Progenitor cell of endocrine pancreas (in vitro differentiated cells): ENCODE results near the gene GPRIN1. TPM values are rescaled to one million over a fixed set of nuclear protein-coding genes. Genes with fewer than 3 reads are reported as not detected.

Experiments
- DNase-seq: peaks from one replicate; pipeline ENCODE4 v3.0.0; 2021; ENCODE audit warnings: low spot score; ENCODE audit not compliant: unreplicated experiment
- H3K27ac Mint-ChIP-seq: 2 replicates; pipeline ENCODE4 v1.8.0; 2021; ENCODE audit warnings: mild to moderate bottlenecking, moderate library complexity, mixed read lengths
- H3K27me3 Mint-ChIP-seq: 2 replicates; pipeline ENCODE4 v1.8.0; 2021; ENCODE audit warnings: mixed read lengths
- H3K36me3 Mint-ChIP-seq: 2 replicates; pipeline ENCODE4 v1.8.0; 2022; ENCODE audit warnings: mixed read lengths; ENCODE audit not compliant: insufficient read depth
- H3K4me1 Mint-ChIP-seq: 2 replicates; pipeline ENCODE4 v1.8.0; 2021; ENCODE audit warnings: low read depth, mixed read lengths
- H3K4me3 Mint-ChIP-seq: 2 replicates; pipeline ENCODE4 v1.8.0; 2021; ENCODE audit warnings: low read depth, mild to moderate bottlenecking, moderate library complexity, mixed read lengths
- H3K9me3 Mint-ChIP-seq: 2 replicates; pipeline ENCODE4 v1.8.0; 2021; ENCODE audit warnings: low read depth, mixed read lengths
- total RNA-seq: library from RNA; stranded (reverse); gene quantifications from 2 replicates; pipeline ENCODE4 v1.2.1, GENCODE V29; 2021
- TF ChIP-seq, protein P1 (sequence below): fragments of 200-600 bp; sonication (generic); IDR thresholded peaks from one replicate; pipeline ENCODE4 v1.5.0; 2021; ENCODE audit warnings: antibody characterized with exemption, mild to moderate bottlenecking; ENCODE audit not compliant: unreplicated experiment

The GPRIN1 gene
- total RNA-seq, 1 donor from 2014 or later, result 5.9 TPM

DNA sequence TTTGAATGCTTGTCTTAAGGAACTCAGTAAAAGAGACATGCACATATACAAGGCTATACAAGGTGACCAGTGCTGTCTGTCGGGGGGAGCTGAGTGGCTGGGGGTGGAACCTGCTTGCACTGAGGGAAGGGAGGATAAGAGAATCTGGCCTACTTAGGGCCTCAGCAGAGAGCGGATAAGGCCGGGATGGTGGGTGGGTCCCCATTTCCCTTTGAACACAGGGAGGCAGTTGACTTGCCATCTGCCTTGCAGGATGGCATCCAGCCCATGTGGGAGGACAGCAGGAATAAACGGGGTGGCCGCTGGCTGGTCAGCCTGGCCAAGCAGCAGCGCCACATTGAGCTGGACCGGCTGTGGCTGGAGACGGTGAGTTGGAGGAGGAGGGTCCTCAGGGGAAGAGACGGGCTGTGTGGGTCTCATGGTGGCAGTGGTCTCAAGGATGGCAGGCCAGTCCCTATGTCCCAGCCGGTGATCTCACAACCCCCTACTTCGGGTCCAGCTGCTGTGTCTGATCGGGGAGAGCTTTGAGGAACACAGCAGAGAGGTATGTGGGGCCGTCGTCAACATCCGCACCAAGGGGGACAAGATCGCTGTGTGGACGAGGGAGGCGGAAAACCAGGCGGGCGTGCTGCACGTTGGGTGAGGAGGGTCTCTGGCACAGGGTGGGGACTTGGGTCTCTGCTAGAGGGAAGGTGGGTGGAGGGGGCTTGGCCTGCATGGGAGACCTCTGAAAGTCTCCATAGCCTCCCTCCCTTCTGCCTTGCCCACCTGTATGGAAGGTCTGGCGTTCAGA, 35.1 kb upstream of the GPRIN1 start:
- no peaks in the 10 kb centered on the region for H3K9me3 Mint-ChIP-seq
- H3K4me1 Mint-ChIP-seq, result no peaks in the 10 kb centered on the region
- no peak overlapping the region for H3K27ac Mint-ChIP-seq
- H3K36me3 Mint-ChIP-seq, result no peaks in the 10 kb centered on the region
- H3K27me3 Mint-ChIP-seq, result peaks cover 22% of the 10 kb centered on the region
- TF ChIP-seq, protein P1, sequence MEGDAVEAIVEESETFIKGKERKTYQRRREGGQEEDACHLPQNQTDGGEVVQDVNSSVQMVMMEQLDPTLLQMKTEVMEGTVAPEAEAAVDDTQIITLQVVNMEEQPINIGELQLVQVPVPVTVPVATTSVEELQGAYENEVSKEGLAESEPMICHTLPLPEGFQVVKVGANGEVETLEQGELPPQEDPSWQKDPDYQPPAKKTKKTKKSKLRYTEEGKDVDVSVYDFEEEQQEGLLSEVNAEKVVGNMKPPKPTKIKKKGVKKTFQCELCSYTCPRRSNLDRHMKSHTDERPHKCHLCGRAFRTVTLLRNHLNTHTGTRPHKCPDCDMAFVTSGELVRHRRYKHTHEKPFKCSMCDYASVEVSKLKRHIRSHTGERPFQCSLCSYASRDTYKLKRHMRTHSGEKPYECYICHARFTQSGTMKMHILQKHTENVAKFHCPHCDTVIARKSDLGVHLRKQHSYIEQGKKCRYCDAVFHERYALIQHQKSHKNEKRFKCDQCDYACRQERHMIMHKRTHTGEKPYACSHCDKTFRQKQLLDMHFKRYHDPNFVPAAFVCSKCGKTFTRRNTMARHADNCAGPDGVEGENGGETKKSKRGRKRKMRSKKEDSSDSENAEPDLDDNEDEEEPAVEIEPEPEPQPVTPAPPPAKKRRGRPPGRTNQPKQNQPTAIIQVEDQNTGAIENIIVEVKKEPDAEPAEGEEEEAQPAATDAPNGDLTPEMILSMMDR, result no peak
- DNase-seq, result no peak
- H3K4me3 Mint-ChIP-seq, result no peak overlapping the region

DNA sequence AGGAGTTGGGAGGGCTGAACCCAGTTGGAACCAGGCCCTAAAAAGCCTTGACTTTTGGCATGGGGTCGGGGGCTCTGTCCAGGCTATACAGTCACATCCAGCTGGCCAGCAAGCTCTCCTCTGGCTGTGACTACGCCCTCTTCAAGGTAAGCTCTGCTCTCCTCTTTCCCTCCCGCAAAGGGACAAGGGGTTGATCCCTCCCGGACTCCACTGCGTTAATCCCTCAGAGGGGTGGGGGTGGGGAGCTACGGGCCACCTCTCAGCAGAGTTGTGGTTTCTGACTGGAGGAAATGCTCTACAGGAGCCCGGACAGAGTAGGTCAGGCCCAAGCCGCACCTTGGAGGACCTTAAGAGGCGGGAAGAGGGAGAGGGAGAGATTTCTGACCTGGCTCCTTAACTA, 34.3 kb upstream of the GPRIN1 start:
- Mint-ChIP-seq H3K27me3 (peaks cover 26% of the 10 kb centered on the region), H3K4me3 (no peak overlapping the region), H3K36me3 (no peaks in the 10 kb centered on the region), H3K4me1 (no peaks in the 10 kb centered on the region), H3K27ac (no peak overlapping the region), H3K9me3 (no peaks in the 10 kb centered on the region)
- DNase-seq, result no peak
- TF ChIP-seq, protein P1, result no peak

DNA sequence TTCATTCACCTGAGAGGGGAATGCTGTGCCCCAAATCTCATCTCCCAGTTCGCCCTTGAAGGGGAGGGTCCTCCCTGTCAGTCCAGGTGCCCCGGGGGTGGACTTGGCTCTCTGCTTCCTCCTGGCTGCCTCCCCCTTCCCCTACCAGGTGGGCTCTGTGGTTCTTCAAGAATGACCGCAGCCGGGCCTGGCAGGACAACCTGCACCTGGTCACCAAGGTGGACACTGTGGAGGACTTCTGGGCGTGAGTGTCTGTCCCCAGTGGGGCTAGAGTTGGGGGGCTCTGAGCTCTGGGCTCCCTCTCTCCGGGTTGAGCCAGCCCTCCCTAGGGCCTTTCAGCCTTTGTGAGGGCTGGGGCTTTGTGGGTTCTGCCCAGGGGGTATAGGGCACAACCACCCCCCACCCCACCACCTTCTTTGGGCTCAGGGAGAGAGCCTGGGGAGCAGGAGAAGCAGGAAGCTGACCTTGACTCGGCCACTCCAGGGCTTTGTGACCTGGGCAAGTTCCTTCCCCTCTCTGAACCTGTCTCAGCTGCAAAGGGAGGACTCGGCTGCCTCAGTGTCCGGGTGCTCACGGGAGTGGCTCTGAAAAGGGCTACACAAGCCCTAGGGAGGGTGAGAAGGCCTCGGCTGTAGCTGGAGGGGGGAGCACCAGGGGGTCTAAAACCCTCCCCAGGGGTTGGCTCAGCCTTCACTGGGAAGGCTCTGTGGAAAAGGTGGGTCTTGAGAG, 33.7 kb upstream of the GPRIN1 start:
- Mint-ChIP-seq H3K27me3 (peaks cover 30% of the 10 kb centered on the region), H3K36me3 (no peaks in the 10 kb centered on the region), H3K4me1 (no peaks in the 10 kb centered on the region), H3K27ac (no peak overlapping the region), H3K9me3 (no peaks in the 10 kb centered on the region), H3K4me3 (no peak overlapping the region)
- no peak for DNase-seq
- TF ChIP-seq, protein P1, result no peak

DNA sequence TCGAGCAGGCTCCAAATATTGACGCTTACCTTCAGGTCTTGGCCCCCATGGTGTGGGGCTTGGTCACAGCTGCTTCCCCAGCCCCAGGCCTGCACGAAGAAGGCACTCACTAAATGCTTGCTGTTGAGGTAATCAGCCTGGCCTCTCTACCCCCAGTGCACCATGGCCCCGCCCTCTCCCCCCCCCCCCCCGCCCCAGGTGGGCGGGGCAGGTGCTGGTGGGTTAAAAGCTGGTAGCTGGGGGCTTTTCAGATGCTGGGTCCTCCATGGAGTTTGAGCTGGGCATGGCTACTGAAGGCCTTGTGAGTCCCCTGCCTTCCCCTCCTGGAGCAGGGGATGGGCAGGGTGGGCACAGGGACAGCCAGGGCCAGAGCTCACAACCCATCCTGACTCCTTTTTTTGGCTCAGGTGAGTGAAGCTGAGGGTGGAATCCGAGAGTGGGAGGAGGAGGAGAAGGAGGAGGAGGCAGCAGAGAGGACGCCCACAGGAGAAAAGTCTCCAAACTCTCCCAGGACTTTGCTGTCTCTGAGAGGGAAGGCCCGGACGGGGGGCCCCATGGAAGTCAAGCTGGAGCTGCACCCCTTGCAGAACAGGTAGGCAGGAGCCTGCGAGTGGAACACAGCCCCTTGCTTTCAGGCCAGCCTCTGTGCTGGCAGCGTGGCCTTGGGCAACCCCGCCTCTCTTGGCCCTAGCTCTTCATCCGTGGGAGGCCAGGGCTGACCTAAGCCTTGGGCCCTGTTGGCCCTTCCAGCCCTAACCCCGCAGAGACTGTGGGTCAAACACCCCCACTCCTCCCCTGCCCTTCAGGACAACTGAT, 32.9 kb upstream of the GPRIN1 start:
- Mint-ChIP-seq H3K27ac (no peak overlapping the region), H3K27me3 (peaks cover 36% of the 10 kb centered on the region), H3K4me3 (no peak overlapping the region), H3K9me3 (no peaks in the 10 kb centered on the region), H3K4me1 (no peaks in the 10 kb centered on the region), H3K36me3 (no peaks in the 10 kb centered on the region)
- TF ChIP-seq, protein P1, result no peak
- DNase-seq, result no peak

DNA sequence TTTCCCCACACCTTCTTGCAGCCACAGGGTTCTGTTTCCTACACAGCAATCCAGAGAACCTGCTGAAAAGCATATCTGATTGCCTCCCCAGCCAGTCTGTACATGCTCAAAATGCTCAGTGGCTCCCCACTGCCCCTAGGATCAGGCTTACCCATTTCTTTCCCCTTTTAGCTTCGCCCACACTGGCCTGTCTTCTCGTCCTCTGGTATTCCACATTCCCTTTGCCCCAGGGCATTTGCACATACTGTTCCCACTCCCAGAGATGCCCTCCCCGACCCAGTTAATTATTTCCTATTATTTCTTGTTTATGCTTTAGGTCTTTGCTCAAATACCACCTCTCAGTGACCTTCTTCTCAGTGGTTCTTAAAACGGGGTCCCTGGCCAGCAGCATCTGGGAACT, 30.7 kb upstream of the GPRIN1 start:
- H3K27ac Mint-ChIP-seq, result no peak overlapping the region
- peaks cover 56% of the 10 kb centered on the region for H3K27me3 Mint-ChIP-seq
- no peak for DNase-seq
- no peaks in the 10 kb centered on the region for H3K36me3 Mint-ChIP-seq
- no peak overlapping the region for H3K4me3 Mint-ChIP-seq
- no peaks in the 10 kb centered on the region for H3K4me1 Mint-ChIP-seq
- TF ChIP-seq, protein P1, result no peak
- no peaks in the 10 kb centered on the region for H3K9me3 Mint-ChIP-seq
